Endothelial cell of umbilical vein (primary cell): Measurements from ENCODE around the gene ATRIP. TPM values are rescaled to one million over a fixed set of nuclear protein-coding genes. Genes with fewer than 3 reads are reported as not detected.

Experiments used
- BruUV-seq: library from RNA; stranded (reverse); fragments of 400-500 nt; replicated peaks from 2 replicates; lab custom pipeline; 2021; lab: Mats Ljungman, UMichigan
- CTCF ChIA-PET: fragments of 300-600, 350-600 bp; sonication (Branson Sonifier 250); formaldehyde crosslinking; loops from one replicate; lab custom pipeline; 2021; ENCODE audit warnings: antibody characterized with exemption, inconsistent platforms; lab: Charles Lee
- POLR2A ChIA-PET: fragments of 300-600, 350-600 bp; sonication (Branson Sonifier 250); formaldehyde crosslinking; loops from one replicate; lab custom pipeline; 2021; ENCODE audit warnings: antibody characterized with exemption, inconsistent platforms; lab: Charles Lee
- DNase-seq: peaks from one replicate; pipeline ENCODE4 v3.0.0-alpha.2; 2011; ENCODE audit warnings: low read depth, low spot score
- FAIRE-seq: peaks from 2 replicates; lab custom pipeline; 2011; peaks lifted over from hg19 to GRCh38; lab: Jason Lieb, UNC
- H2AFZ ChIP-seq: 2 replicates; pipeline ENCODE4 v1.6.0; 2012; ENCODE audit warnings: low read depth, low read length, control low read depth, inconsistent platforms
- H3K27ac ChIP-seq: 2 replicates; pipeline ENCODE4 v1.5.1; 2011; ENCODE audit warnings: low read depth, mild to moderate bottlenecking, control low read depth, low read length, moderate library complexity; ENCODE audit not compliant: insufficient read depth
- H3K27me3 ChIP-seq, 2 experiments: 2 replicates each; pipeline versions ENCODE4 v1.6.0 to v1.6.1; 2011; ENCODE audit warnings: low read length in 2 of 2, mixed read lengths in 1 of 2; ENCODE audit not compliant: control insufficient read depth in 2 of 2, insufficient read depth in 2 of 2
- H3K36me3 ChIP-seq, 2 experiments: 2 replicates in 1 of 2; 3 replicates in 1 of 2; pipeline ENCODE4 v1.5.1; 2011; ENCODE audit warnings: low read length in 2 of 2, mild to moderate bottlenecking in 1 of 2, moderate library complexity in 1 of 2; ENCODE audit not compliant: control insufficient read depth in 2 of 2, insufficient read depth in 2 of 2; ENCODE audit errors: extremely low read depth in 1 of 2
- H3K4me1 ChIP-seq: 3 replicates; pipeline ENCODE4 v1.5.1; 2011; ENCODE audit warnings: mild to moderate bottlenecking, low read length; ENCODE audit not compliant: control insufficient read depth, insufficient read depth; ENCODE audit errors: extremely low read depth
- H3K4me2 ChIP-seq: 2 replicates; pipeline ENCODE4 v1.6.1; 2011; ENCODE audit warnings: low read length, control low read depth, mixed read lengths; ENCODE audit not compliant: insufficient read depth
- H3K4me3 ChIP-seq, 3 experiments: fragments of 200-600 bp in 1 of 3; sonication (generic), shearing (Covaris generic) in 1 of 3; replicated peaks in 1 of 3; 2 replicates each; pipeline ENCODE4 v1.5.1; 2011 to 2016; ENCODE audit warnings: control low read depth in 3 of 3, low read length in 3 of 3, mild to moderate bottlenecking in 2 of 3, inconsistent platforms in 1 of 3, low read depth in 1 of 3, moderate library complexity in 1 of 3; ENCODE audit not compliant: insufficient read depth in 1 of 3
- H3K79me2 ChIP-seq: 2 replicates; pipeline ENCODE4 v1.6.0; 2012; ENCODE audit warnings: low read length, inconsistent platforms; ENCODE audit not compliant: control insufficient read depth, insufficient read depth
- H3K9ac ChIP-seq: replicated peaks from 2 replicates; pipeline ENCODE3; 2011; ENCODE audit warnings: low read length, control low read depth; ENCODE audit not compliant: insufficient read depth; ENCODE audit errors: extremely low read depth
- H3K9me1 ChIP-seq: replicated peaks from 3 replicates; pipeline ENCODE4 v1.6.0; 2011; ENCODE audit warnings: mild to moderate bottlenecking, low read length; ENCODE audit not compliant: control insufficient read depth, insufficient read depth; ENCODE audit errors: extremely low read depth
- H3K9me3 ChIP-seq: replicated peaks from 2 replicates; pipeline ENCODE4 v1.5.1; 2012; ENCODE audit warnings: low read length, inconsistent platforms; ENCODE audit not compliant: control insufficient read depth, insufficient read depth
- H4K20me1 ChIP-seq: replicated peaks from 2 replicates; pipeline ENCODE3; 2011; ENCODE audit warnings: mild to moderate bottlenecking, low read length; ENCODE audit not compliant: control insufficient read depth, insufficient read depth; ENCODE audit errors: extremely low read depth
- CTCF ChIP-seq, 2 donors: IDR thresholded peaks; 1 replicate in 1 of 2; 2 replicates in 1 of 2; pipeline ENCODE4 v1.5.1; 2011; ENCODE audit warnings: low read length in 2 of 2, mild to moderate bottlenecking in 2 of 2, moderate library complexity in 2 of 2, control low read depth in 1 of 2, inconsistent platforms in 1 of 2, low read depth in 1 of 2; ENCODE audit not compliant: insufficient read depth in 1 of 2; ENCODE audit errors: extremely low read depth in 1 of 2
- FOS ChIP-seq: IDR thresholded peaks from 2 replicates; pipeline ENCODE4 v1.6.1; 2011; ENCODE audit warnings: mild to moderate bottlenecking, low read length, moderate library complexity, borderline replicate concordance; ENCODE audit not compliant: insufficient read depth
- MYC ChIP-seq: IDR thresholded peaks from one replicate; pipeline ENCODE4 v1.6.1; 2011; ENCODE audit warnings: mild to moderate bottlenecking, low read depth, low read length
- dilution Hi-C: fragments of 300-500 bp; cut with MboI; formaldehyde crosslinking; loops from one replicate; pipeline ENCODE4 v1.15.0; 2019; ENCODE audit warnings: low sequenced_read_pairs; ENCODE audit not compliant: extremely low pct_ligation_motif_present
- intact Hi-C: fragments of 100-400 bp; cut with micrococcal nuclease; formaldehyde crosslinking; loops from one replicate; pipeline ENCODE4 v1.10.0; 2022
- polyA plus RNA-seq, 4 experiments: library from polyadenylated mRNA; depleted of rRNA in 3 of 4; stranded (reverse) in 3 of 4; unstranded in 1 of 4; fragments of >200 nt; gene quantifications; 2 replicates each; pipeline versions ENCODE4 v1.2.1 to v1.2.3, GENCODE V29; 2011 to 2012; ENCODE audit warnings: missing spikeins in 1 of 4
- total RNA-seq: library from RNA; stranded (reverse); gene quantifications from 2 replicates; pipeline ENCODE4 v1.2.3, GENCODE V29; 2021

ATRIP gene
- total and polyA plus RNA-seq, 2 donors (not counting 3 experiments of a cell fraction or from before 2014, with no cell fraction given) = 10.6 to 14.7 TPM

GRCh38 chr3:48507256-48508061 lies 60.9 kb downstream of the ATRIP start:
- dilution Hi-C loops = no loop called here
- ChIA-PET CTCF (interaction anchor here (0.6 to 3.5 kb wide), 12 partner anchors 16 to 107 kb away, joined by 3 to 24 read pairs (median 4); partner anchors contain the start of genes ATRIP and PFKFB4), POLR2A (interaction anchor here (0.7 to 1.0 kb wide), 2 partner anchors 34 to 1262 kb away, joined by 4 to 8 read pairs; no protein-coding TSS in a partner anchor)
- H3K9ac ChIP-seq = no peak overlapping the region
- DNase-seq (peak; percentile 72), FAIRE-seq (peak; percentile 93)
- no peak overlapping the region for H3K4me2 ChIP-seq
- no peaks in the 10 kb centered on the region for H3K9me3 ChIP-seq
- H3K27ac ChIP-seq = no peak overlapping the region
- H2AFZ ChIP-seq = peak overlapping the region; percentile 45
- no peaks in the 10 kb centered on the region for H4K20me1 ChIP-seq
- no peaks in the 10 kb centered on the region for H3K9me1 ChIP-seq
- peaks cover 21% of the 10 kb centered on the region for H3K4me1 ChIP-seq
- no TSS peak for BruUV-seq
- no peaks in the 10 kb centered on the region for H3K36me3 ChIP-seq
- intact Hi-C loops = loop anchor here (1.0 kb wide), 2 partner anchors 34 to 42 kb away; no protein-coding TSS in a partner anchor
- H3K4me3 ChIP-seq = no peak overlapping the region
- TF ChIP-seq FOS (peak; percentile 54), MYC (no peak), CTCF (IDR thresholded peaks at IDR 0.05; ENCODE audit: extremely low read depth in 1 of 2, insufficient read depth in 1 of 2, low read depth in 1 of 2, low read length in 2 of 2) (peak; percentile 41 to 74)
- no peaks in the 10 kb centered on the region for H3K27me3 ChIP-seq
- H3K79me2 ChIP-seq = no peaks in the 10 kb centered on the region
